SU-DHL-6 (cell line): ENCODE measurements around the gene PALM.

Source experiments
- H2AFZ ChIP-seq: fragments of 200-600 bp; sonication (generic); 2 replicates; pipeline ENCODE4 v1.6.1; 2014; ENCODE audit warnings: low read depth, mild to moderate bottlenecking, moderate library complexity, mixed read lengths, antibody characterized with exemption, low read length; ENCODE audit not compliant: severe bottlenecking
- H3F3A ChIP-seq: fragments of 200-600 bp; shearing (Covaris generic); 2 replicates; pipeline ENCODE4 v1.6.0; 2016; ENCODE audit warnings: antibody characterized with exemption, mild to moderate bottlenecking; ENCODE audit not compliant: insufficient read depth
- H3K27ac ChIP-seq: fragments of 200-600 bp; sonication (generic); 2 replicates; pipeline ENCODE4 v1.5.1; 2016; ENCODE audit warnings: low read depth, mild to moderate bottlenecking, low read length, moderate library complexity, mixed read lengths
- H3K27me3 ChIP-seq: fragments of 200-600 bp; sonication (generic), shearing (Covaris generic); 2 replicates; pipeline ENCODE4 v1.6.0; 2014; ENCODE audit warnings: mild to moderate bottlenecking, low read length
- H3K36me3 ChIP-seq: fragments of 200-600 bp; sonication (generic); 2 replicates; pipeline ENCODE4 v1.6.1; 2014; ENCODE audit warnings: mild to moderate bottlenecking, low read length, mixed read lengths
- H3K4me2 ChIP-seq: fragments of 300-600, 200-600 bp; shearing (Covaris generic), sonication (generic); 2 replicates; pipeline ENCODE4 v1.6.0; 2014; ENCODE audit warnings: low read length, low read depth, mild to moderate bottlenecking; ENCODE audit not compliant: poor library complexity, severe bottlenecking
- H3K4me3 ChIP-seq: fragments of 200-600 bp; sonication (generic); 2 replicates; pipeline ENCODE4 v1.5.1; 2014; ENCODE audit warnings: antibody characterized with exemption, low read length, mild to moderate bottlenecking, mixed read lengths; ENCODE audit not compliant: insufficient read depth, poor library complexity, severe bottlenecking
- H3K79me2 ChIP-seq: fragments of 200-600 bp; sonication (generic); 2 replicates; pipeline ENCODE4 v1.6.1; 2014; ENCODE audit warnings: mild to moderate bottlenecking, low read length, moderate library complexity; ENCODE audit not compliant: insufficient read depth
- H3K9ac ChIP-seq: fragments of 200-600 bp; sonication (generic); 2 replicates; pipeline ENCODE4 v1.7.0; 2014; ENCODE audit warnings: mild to moderate bottlenecking, low read length
- H3K9me2 ChIP-seq: fragments of 200-600 bp; sonication (generic); replicated peaks from 2 replicates; pipeline ENCODE4 v1.6.1; 2014; ENCODE audit warnings: low read length; ENCODE audit not compliant: insufficient read depth
- H3K9me3 ChIP-seq: fragments of 200-600 bp; sonication (generic); 2 replicates; pipeline ENCODE4 v1.6.1; 2014; ENCODE audit warnings: low read length, mixed read lengths; ENCODE audit not compliant: insufficient read depth
- H4K20me1 ChIP-seq: fragments of 200-600 bp; sonication (generic); 2 replicates; pipeline ENCODE4 v1.6.1; 2014; ENCODE audit warnings: low read depth, mild to moderate bottlenecking, antibody characterized with exemption, low read length, moderate library complexity, mixed read lengths
- CTCF ChIP-seq: fragments of 200-600 bp; sonication (generic); IDR thresholded peaks from one replicate; pipeline ENCODE4 v1.5.1; 2017; ENCODE audit warnings: antibody characterized with exemption, mild to moderate bottlenecking, low read length, moderate library complexity; ENCODE audit not compliant: insufficient read depth, poor library complexity, severe bottlenecking
- EZH2phosphoT487 ChIP-seq: fragments of 200-600 bp; sonication (generic), shearing (Covaris generic); conservative IDR thresholded peaks from 2 replicates; pipeline ENCODE4 v1.6.1; 2018; ENCODE audit warnings: mild to moderate bottlenecking, antibody characterized with exemption, low read length, moderate library complexity, mixed read lengths

Gene PALM

GRCh38 chr19:782878-783668 lies 74.3 kb downstream of the PALM start:
- Histone ChIP-seq H3K79me2 (no peaks in the 10 kb centered on the region), H3K4me2 (no peak overlapping the region), H3K9me2 (no peaks in the 10 kb centered on the region), H3K27ac (no peak overlapping the region), H3K27me3 (no peaks in the 10 kb centered on the region), H4K20me1 (no peaks in the 10 kb centered on the region), H2AFZ (no peak overlapping the region), H3K9me3 (no peaks in the 10 kb centered on the region), H3F3A (no peaks in the 10 kb centered on the region), H3K36me3 (no peaks in the 10 kb centered on the region), H3K4me3 (no peak overlapping the region), H3K9ac (no peak overlapping the region)
- TF ChIP-seq EZH2phosphoT487 (no peak), CTCF (no peak)

- no peak overlapping the region for H2AFZ ChIP-seq
- H3K9me3 ChIP-seq = no peaks in the 10 kb centered on the region
- no peak overlapping the region for H3K27ac ChIP-seq
- no peak overlapping the region for H3K9ac ChIP-seq
- no peaks in the 10 kb centered on the region for H3K27me3 ChIP-seq
- no peak overlapping the region for H3K4me2 ChIP-seq
- H3K79me2 ChIP-seq = no peaks in the 10 kb centered on the region
- no peaks in the 10 kb centered on the region for H4K20me1 ChIP-seq
- no peak for TF ChIP-seq CTCF
- no peak for TF ChIP-seq EZH2phosphoT487
- H3K36me3 ChIP-seq = no peaks in the 10 kb centered on the region
- H3K9me2 ChIP-seq = no peaks in the 10 kb centered on the region
- no peak overlapping the region for H3K4me3 ChIP-seq
- H3F3A ChIP-seq = no peaks in the 10 kb centered on the region
Observed at GRCh38 chr19:784541-784940, 75.8 kb downstream of the PALM start.

GRCh38 chr19:787536-787935 lies 78.8 kb downstream of the PALM start:
- no peak overlapping the region for H2AFZ ChIP-seq
- no peak overlapping the region for H3K4me3 ChIP-seq
- H3K9ac ChIP-seq = no peak overlapping the region
- H3F3A ChIP-seq = no peaks in the 10 kb centered on the region
- no peaks in the 10 kb centered on the region for H3K27me3 ChIP-seq
- no peaks in the 10 kb centered on the region for H3K36me3 ChIP-seq
- no peak overlapping the region for H3K4me2 ChIP-seq
- H4K20me1 ChIP-seq = no peaks in the 10 kb centered on the region
- H3K9me3 ChIP-seq = no peaks in the 10 kb centered on the region
- no peaks in the 10 kb centered on the region for H3K9me2 ChIP-seq
- H3K27ac ChIP-seq = no peak overlapping the region
- H3K79me2 ChIP-seq = no peaks in the 10 kb centered on the region
- no peak for TF ChIP-seq CTCF
- no peak for TF ChIP-seq EZH2phosphoT487
